NCI-H524 (cell line): ENCODE measurements around the gene HEXD.
"Not testable (repeated sequence)": the region's sequence is repeated elsewhere in the genome, so short reads cannot be mapped to it uniquely, and the experiment has no call there.

Source experiments
- DNase-seq, 2 experiments: peaks; one replicate each; lab custom pipeline; 2025; lab: John Stamatoyannopoulos, UW

HEXD gene

DNA sequence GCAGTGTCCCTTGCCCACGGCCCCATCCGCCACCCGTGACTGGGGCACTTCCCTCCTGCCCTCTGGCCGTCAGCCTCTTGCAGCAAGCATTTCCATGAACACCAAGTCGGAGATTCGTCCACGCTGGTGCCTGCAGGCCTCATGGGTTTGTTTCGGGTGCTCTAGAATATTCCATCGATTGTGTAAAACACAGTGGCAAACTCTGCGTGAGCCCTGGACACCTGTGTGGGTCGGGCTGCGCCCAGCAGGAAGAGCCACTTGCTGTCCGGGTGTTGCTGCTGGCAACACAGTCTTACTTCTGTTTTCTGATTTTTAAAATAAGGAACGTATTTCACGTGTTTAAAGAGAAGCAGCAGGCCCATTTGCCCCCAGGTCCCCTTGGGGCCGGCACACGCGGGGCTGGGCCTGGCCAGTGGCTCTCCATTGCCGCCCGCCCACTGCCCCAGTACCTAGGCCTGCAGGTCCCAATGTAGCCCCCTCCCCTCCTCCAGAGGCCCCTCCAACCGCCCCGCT, 22.4 kb downstream of the HEXD start:
- no peak for DNase-seq

DNA sequence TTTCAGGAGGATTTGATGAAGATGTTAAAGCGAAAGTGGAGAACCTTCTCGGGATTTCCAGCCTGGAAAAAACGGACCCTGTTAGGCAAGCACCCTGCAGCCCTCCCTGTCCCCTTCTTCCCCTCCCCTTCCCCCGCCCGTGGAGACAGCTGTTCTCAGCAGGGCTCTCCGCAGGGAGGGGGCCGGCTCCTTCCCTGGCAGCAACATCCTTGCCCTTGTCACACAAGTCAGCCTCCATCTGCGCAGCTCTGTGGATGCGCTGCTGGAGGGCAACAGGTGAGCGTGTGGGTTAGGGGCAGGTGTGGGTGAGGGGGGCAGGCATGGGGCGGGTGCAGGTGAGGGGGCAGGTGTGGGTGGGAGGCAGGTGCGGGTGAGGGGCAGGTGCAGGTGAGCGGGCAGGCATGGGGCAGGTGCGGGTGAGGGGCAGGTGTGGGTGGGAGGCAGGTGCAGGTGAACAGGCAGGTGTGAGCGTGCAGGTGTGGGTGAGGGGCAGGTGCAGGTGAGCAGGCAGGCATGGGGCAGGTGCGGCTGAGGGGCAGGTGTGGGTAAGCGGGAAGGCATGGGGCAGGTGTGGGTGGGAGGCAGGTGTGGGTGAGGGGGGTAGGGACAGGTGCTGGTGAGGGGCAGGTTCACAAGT, 23.0 kb downstream of the HEXD start:
- DNase-seq = peak in 1 of 2 experiments; percentile 63

DNA sequence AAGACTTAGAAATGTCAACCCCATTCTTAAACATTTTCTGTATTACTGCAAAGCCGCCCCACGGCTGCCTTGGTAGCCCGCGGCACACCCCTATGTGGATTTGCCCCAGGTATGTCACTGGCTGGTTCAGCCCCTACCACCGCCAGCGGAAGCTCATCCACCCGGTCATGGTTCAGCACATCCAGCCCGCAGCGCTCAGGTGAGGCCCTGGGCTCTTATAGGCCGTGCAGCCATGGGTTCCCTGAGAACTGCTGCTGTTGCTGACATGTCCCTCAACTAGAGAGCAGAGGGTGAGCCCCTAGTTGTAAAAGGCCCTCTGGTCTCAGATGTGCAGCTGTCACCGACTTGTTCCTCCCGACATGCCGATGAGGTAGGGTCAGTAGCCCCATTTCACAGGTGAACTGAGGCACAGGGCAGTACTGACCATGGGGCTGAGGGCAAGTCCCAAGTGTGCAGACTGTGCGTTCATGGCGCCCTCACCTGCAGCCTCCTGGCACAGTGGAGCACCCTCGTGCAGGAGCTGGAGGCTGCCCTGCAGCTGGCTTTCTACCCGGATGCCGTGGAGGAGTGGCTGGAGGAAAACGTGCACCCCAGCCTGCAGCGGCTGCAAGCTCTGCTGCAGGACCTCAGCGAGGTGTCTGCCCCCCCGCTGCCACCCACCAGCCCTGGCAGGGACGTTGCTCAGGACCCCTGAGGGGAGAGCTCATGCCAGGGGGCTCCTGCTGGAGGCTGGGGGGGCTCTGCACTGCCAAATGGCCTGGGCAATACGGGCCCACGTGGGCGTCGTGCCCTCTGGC, 23.7 kb downstream of the HEXD start:
- DNase-seq = no peak

DNA sequence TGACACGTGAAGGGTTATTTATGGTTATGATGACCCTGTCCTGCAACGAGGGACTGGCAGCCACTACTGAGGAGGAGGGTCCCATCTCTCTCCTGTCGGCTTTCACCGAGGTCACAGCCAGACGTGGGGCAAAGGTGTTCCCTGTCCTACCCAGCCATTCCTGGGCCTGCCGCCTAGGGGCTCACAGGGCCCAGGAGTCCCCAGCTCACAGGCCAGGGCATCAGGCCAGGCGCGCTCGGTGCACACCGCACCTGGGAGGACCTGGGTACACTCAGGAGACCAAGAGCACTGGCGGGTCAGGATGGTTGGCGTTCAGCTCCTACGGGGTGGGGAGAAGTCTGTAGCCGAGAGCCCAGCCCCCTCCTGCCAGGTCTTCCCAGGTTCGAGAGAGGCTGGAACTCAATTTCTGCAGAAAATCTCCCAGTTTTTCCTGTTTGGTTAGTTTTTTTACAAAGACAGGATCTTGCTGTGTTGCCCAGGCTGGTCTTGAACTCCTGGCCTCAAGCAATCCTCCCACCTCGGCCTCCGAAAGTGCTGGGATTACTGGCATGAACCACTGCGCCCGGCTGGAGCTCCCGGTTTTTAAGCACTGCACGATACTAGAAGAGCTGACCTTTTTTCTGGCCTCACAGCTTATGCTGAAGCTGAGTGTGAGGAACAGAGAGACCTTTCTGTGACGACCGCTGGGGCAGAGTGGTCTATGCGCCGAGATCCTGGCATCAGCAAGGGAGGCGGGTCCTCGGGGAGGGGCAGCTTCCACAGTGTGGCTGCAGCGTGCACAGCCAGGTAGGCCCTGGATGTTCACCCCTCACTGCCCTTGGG, 24.7 kb downstream of the HEXD start:
- no peak for DNase-seq

DNA sequence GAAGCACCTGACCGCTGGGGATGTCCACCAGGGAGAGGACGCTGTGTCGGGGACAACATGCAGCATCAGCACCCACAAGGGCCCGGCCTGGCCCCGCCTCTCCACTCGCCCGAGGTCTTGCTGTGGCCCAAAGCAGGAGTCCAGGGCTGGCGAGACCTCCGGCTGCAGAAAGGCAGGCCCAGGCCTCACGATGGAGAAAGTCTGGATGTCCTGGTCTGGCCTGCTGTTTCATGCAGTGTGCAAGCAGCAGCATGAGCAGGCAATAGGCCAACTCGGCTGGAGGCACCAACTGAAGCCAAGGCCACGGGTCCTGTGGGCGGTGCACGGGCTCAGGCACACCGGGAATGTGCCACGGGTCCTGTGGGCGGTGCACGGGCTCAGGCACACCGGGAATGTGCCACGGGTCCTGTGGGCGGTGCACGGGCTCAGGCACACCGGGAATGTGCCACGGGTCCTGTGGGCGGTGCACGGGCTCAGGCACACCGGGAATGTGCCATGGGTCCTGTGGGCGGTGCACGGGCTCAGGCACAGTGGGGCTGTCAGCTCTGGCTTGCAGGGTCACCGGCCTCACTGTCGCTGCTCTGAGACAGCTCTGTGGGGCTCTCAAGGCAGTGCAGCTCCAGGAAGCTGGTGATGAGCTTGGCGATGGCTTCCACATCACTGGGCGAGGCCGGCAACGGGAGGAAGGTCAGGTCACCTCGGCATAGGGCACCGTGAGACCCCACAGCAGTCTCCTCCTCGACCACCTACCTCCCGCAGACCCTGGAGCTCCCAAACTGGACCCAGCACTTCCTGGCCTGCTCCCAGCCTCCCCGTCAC, 25.5 kb downstream of the HEXD start:
- DNase-seq = no peak

DNA sequence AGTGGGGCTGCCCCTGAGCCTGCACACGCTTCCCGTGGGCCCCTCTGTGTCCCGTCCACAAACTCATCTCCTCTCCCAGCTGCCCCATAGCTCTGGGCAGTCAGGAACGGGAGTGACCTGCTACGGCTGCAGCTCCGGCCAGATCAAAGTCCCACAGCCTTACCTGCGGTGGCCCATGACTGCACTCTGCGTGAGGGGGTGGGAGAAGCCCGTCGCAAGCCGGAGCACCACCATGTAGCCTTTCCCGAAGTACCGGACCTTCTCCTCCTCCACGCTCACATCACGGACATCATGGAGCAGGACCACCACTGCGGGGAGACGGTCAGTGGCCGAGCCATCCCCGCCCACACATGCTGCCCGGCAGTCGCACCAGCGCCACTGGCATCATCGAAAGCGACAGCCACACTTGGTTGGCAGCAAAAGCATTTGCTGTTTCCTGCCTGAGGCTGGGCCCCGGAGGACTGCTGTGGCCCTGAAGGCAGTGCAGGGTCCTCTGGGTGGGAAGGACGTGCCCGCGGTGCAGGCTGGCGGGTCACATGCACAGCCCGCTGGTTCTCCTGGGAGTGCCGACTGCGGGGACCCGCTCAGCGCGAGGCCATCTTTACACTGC, 26.2 kb downstream of the HEXD start:
- no peak for DNase-seq

DNA sequence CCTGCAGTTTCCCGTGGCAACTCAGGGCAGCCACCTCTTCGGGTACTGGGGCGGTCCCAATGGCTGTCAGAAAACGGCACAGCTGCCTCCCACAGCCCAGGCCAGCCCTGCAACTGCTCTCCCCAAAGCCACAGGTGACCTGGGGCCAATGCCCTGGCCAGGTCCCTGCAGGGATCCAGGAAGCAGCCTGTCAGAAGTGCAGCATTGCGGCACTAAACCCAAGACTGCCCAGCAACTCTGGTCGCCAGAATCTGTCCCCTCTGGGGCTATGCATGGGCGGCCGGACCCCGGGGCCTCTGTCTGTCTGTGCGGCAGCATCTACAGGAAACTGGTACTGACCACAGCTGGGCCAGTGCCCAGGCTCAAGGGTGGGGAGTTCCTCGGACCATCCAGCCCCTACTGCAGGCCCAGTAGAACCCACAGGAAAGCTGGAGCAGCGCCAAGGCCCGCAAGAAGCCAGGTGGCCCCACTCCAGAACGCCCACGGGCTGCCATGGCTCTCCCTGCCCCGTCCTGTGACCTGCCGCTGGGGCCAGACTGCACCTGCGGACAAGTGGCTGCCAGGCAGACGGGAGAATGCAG, 26.9 kb downstream of the HEXD start:
- DNase-seq = no peak

DNA sequence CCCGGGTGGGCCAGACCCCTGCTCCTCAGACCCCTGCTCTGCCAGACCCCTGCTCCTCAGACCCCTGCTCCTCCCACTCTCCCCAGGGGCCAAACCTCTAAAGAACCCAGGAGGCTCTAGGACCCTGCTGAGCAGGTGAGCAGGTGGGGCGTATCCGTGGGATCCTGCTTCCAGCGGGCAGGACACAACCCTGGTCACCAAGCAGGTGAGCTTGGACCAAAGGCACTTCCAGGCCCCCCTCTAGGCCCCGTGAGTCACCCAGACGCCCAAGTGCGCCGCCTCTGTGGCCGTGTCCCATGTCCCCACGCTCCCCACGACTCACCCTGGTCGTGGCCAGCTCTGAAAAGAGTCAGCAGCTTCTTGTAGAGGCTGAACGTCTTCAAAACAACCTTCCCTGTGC, 27.4 kb downstream of the HEXD start:
- DNase-seq = no peak

DNA sequence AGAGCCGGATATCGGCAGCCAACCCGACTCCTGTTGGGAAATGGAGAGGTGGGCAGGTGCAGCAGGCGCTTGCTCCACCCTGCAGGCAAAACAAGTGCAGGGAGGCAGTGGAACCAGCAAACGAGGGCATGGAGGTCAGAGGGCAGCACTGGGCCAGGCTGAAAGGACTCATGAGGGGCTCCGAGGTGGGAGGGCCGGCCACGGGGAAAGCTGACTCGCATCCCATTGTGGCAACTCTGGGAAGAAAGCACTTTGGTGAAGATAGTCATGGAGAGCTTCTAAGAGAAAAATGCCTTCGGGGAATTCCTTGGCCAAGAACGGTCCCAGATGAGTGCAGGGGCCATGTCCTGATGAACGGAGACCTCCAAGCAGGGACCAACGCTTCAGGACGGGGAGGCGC, 28.0 kb downstream of the HEXD start:
- DNase-seq = no peak

DNA sequence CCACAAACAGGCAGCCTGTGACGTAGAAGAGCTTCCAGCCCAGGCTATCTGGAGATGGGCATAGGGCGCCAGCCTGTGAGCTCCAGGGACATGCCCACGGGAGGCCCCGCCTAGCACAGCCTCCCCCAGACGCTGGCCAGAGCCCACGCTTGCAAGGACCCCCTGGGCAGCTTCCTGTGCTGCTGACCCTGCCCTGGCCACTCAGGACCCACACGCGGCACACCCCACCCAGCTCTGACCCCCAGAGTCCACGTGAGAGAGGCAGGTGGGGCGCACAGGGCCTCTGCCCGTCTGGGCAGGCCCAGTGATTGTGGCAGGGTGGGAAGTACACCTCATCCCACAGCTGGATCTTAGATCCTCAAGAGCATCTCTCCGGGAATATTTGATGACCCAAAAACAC, 28.5 kb downstream of the HEXD start:
- no peak for DNase-seq

DNA sequence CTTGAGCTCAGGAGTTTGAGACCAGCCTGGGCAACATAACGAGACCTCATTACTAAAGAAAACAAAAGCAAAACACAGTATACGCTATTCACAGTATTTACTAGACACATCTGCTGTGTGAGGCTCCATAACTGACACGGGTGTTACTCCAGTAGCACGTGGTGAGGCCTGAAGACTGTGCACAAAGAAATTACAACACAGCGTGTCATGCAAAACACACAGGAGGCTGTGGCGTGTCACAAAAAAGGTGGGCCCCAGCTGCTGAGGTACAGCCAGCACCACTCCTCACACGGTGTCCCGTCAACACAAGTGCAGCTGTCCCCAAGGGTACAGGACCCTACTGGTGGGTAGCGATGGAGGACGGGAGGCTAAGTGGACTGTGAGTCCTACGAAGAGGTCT, 29.7 kb downstream of the HEXD start:
- no peak for DNase-seq

DNA sequence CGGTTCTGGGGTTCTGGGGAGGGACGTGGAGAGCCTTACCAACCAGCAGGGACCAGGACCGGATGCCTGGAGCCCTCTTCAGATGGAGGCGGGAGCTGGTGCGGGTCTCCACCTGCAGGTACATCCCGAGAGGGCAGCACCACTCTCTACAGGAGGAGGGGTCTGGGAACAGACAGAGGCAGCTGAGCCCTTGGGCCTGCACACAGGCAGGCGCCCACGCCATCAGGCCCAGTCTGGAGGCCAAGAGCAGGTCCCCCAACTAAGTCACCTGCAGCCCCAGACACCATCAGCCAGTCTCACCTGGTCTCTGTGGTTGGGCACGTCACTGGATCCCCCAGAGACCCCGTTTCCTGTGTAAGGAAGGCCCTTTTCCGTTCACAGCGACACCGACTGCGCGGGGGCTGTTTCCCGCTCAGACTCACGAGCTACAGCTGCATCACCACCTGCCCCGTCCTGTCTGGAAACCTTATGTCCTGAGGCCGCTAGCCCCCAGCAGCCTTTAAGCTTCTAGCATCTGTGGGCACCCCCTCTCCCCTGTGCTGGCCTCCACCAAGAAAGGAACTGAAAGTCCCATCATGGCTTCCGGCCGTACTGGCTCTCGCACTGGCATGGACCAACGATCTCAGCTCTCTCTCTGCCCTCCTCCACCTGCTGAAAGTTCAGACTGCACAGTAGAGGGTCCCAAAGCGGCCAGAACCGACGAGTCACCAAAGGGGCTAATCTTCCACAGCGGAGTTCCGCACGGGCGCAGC, 31.2 kb downstream of the HEXD start:
- DNase-seq = no peak

DNA sequence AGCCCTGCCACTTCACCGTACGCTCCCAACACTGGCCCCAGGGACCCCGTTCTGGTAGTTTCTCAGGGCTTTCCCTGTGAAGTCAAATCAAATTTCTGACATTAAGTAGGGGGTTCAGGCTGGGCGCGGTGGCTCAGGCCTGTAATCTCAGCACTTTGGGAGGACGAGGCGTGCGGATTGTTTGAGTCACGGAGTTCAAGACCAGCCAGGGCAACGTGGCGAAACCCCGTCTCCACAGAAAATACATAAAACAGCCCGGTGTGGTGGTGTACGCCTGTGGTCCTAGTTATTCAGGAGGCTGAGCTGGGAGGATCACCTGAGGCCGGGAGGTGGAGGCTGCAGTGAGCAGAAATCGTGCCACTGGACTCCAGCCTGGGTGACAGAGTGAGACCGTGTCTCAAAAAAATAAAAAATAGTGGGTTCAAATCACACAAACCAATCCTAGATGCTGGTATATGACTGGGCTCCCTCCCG, 31.8 kb downstream of the HEXD start:
- DNase-seq = no peak

DNA sequence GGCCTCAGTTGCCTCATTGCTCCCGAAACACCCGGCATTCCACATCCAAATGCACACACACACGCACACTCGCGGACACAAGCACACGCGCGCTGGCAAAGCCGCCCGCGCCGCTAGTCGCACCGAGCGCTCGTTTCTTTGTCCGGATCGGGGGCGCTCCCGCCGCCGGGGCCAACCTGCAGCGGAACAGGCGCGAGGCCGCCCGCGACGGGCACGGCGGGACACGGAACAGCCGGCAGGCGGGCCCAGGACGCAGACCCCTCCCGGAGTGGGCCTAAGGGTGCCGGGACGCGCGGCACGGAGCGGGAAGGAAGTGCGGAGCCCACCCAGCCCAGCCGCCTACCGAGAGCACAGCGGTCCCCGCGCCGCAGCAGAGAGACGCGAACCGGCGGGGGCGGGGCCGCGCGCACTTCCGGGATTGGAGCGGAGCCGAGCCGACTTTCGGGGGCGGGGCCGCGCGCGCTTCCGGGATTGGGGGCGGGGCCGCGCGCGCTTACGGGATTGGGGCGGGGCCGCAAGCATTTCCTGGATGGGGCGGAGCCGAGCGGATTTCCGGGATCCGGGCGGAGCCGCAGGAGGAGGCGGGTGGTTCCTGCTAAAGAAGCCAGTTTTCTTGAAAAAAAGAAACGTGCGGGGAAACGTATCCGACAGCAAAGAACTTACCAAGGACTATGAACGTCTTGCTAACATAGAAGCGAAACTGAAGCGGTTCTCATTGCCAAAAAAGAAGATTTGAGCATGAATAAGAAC, 32.4 kb downstream of the HEXD start, which contains the start of gene CYBC1:
Gene CYBC1 (minus strand): TSS at position 396 of the 750 bp plus-strand sequence. CDS start 1,498 bp downstream, outside the sequence.
- DNase-seq = peak; percentile 26 to 70

DNA sequence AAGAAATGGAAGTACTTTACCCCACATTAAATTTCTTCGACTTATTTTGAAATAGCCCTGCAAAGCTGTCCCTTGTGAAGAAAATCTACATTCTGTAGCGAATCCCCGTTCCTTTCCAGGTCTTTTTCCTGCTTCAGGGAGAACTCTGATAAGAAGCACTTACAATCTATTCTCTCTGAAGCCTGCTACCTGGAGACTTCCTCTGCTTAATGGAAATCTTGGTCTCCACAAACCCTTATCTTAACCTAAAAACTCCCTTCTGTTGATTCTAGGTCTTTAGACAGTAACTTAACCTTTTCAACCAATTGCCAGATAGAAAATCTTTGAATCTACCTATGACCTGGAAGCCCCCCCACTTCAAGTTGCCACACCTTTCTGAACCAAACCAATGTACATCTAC, 34.0 kb downstream of the HEXD start:
- no peak for DNase-seq

DNA sequence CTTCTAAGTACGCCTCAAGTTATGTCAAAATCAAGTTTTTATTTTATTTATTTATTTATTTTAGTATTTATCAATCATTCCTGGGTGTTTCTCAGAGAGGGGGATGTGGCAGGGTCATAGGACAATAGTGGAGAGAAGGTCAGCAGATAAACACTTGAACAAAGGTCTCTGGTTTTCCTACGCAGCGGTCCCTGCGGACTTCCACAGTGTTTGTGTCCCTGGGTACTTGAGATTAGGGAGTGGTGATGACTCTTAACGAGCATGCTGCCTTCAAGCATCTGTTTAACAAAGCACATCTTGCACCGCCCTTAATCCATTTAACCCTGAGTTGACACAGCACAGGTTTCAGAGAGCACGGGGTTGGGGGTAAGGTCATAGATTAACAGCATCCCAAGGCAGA, 35.0 kb downstream of the HEXD start:
- peak in 1 of 2 experiments; percentile 5 for DNase-seq

DNA sequence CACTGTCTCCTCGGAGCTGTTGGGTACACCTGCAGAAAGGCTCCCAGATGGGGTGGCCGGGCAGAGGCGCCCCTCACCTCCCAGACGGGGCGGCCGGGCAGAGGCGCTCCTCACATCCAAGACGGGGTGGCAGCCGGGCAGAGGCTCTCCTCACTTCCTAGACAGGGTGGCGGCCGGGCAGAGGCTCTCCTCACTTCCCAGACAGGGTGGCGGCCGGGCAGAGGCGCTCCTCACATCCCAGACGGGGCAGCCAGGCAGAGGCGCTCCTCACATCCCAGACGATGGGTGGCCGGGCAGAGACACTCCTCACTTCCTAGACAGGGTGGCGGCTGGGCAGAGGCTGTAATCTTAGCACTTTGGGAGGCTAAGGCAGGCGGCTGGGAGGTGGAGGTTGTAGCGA, 35.6 kb downstream of the HEXD start:
- DNase-seq = not testable (repeated sequence)

DNA sequence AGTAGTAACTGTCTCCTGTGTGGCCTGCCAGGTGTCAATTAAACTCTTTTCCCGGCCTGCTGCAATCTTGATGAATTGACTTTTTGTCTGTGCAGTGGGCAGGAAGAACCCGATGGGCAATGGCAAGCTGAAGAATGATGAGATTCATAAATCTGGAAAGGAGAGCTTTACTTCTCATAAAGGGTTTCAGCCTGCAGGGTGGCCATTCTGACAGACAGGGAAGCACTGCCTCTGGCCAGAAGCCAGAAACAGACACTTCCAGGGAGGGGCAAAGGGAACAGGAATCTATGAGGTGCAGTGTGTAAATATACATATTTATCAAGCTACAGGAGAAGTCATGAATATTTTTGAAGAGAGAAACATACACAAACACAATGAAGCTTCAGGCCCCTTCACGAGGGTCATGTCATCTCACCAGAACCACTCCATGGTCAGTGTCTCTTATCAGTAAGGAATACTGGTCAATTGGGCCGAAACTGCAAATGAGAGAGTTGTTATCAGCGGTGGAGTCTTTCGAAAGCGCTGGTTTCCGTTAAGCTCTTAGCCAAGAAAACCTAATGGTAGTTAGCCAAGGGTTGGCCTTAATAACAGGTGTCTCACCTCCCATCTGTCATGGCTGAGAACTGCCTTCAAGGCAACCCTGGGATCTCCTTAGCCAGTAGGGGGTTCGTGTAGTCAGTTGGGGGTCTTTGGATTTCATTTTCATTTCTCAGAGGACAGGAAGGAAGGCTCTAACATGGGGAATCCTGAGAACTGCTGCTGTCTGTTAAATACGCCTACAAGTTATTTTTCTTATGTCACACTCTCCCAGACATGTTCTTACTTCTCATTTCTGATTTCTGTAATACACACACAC, 39.2 kb downstream of the HEXD start:
- peak in 1 of 2 experiments; percentile 1 for DNase-seq

DNA sequence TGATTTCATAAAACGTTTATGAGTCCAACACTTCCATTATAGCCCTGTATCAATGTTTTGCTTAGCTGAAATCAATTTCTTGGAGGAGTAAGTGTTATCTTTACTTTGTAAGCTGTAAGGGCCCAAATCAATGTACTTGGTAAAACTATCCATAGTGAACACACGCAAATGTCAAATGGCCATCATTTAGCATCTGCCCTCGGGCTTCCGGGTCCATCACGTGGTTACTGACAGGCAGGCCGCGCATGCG, 39.7 kb downstream of the HEXD start:
- no peak for DNase-seq
